Peyer's patch (tissue), 4 donors: ENCODE results near the gene MED15.

Experiments used
- CTCF ChIP-seq, 6 experiments: fragments of 450-650 bp in 4 of 6; fragments of 200-600 bp in 2 of 6; sonication (generic) in 1 of 6; IDR thresholded peaks; one replicate each; pipeline ENCODE4 v1.5.1; 2017 to 2019; ENCODE audit warnings: antibody characterized with exemption in 6 of 6, mild to moderate bottlenecking in 3 of 6, moderate library complexity in 1 of 6
- POLR2A ChIP-seq, 2 donors: fragments of 450-650 bp; IDR thresholded peaks; one replicate each; pipeline ENCODE4 v1.5.1; 2017; ENCODE audit warnings: antibody characterized with exemption in 2 of 2, mild to moderate bottlenecking in 2 of 2, moderate library complexity in 2 of 2

GRCh38 chr22:20514658-20515406, 7.4 kb downstream of the MED15 start:
- TF ChIP-seq CTCF (IDR thresholded peaks at IDR 0.05) (no peak), POLR2A (IDR thresholded peaks at IDR 0.05) (no peak)
